Natural killer cell (primary cell): Measurements from ENCODE around the gene PRTG. TPM values are rescaled to one million over a fixed set of nuclear protein-coding genes. Genes with fewer than 3 reads are reported as not detected.

Experiments
- ATAC-seq, 3 donors: fragments of 150-1000 bp in 2 of 3; fragments of 200-7000 bp in 1 of 3; cut with Tn5 transposase; 1 replicate in 1 of 3; 2 replicates in 2 of 3; pipeline ENCODE4 v1.10.0; 2021; ENCODE audit warnings: mild to moderate bottlenecking in 2 of 3, moderate library complexity in 2 of 3
- DNase-seq, 2 donors: peaks; one replicate each; pipeline versions ENCODE4 v3.0.0 to v3.0.0-alpha.2; 2013 to 2021; ENCODE audit warnings: mixed read lengths in 1 of 2
- H3K27ac ChIP-seq: one replicate; pipeline ENCODE4 v1.5.1; 2013; ENCODE audit warnings: mild to moderate bottlenecking, low read length
- H3K27me3 ChIP-seq: one replicate; pipeline ENCODE4 v1.6.1; 2013; ENCODE audit warnings: low read length; ENCODE audit not compliant: control insufficient read depth, insufficient read depth
- H3K36me3 ChIP-seq: one replicate; pipeline ENCODE4 v1.6.1; 2013; ENCODE audit warnings: low read length; ENCODE audit not compliant: control insufficient read depth, insufficient read depth
- H3K4me1 ChIP-seq: one replicate; pipeline ENCODE4 v1.6.1; 2013; ENCODE audit warnings: low read length; ENCODE audit not compliant: control insufficient read depth, insufficient read depth
- H3K4me3 ChIP-seq: one replicate; pipeline ENCODE4 v1.5.1; 2013; ENCODE audit warnings: low read length
- H3K9me3 ChIP-seq: one replicate; pipeline ENCODE4 v1.6.1; 2013; ENCODE audit warnings: low read length; ENCODE audit not compliant: control insufficient read depth, insufficient read depth
- H3K27ac Mint-ChIP-seq, 2 donors: one replicate each; pipeline ENCODE4 v1.8.0; 2022; ENCODE audit warnings: mild to moderate bottlenecking in 2 of 2, mixed read lengths in 2 of 2, moderate library complexity in 1 of 2
- H3K27me3 Mint-ChIP-seq, 2 donors: one replicate each; pipeline ENCODE4 v1.8.0; 2022; ENCODE audit warnings: low read depth in 2 of 2, mixed read lengths in 2 of 2
- H3K36me3 Mint-ChIP-seq: one replicate; pipeline ENCODE4 v1.8.0; 2022; ENCODE audit warnings: mixed read lengths
- H3K4me1 Mint-ChIP-seq, 2 donors: one replicate each; pipeline ENCODE4 v1.8.0; 2022; ENCODE audit warnings: mixed read lengths in 2 of 2
- H3K4me3 Mint-ChIP-seq: one replicate; pipeline ENCODE4 v1.8.0; 2022; ENCODE audit warnings: mild to moderate bottlenecking, moderate library complexity, mixed read lengths
- H3K9me3 Mint-ChIP-seq, 2 donors: one replicate each; pipeline ENCODE4 v1.8.0; 2022; ENCODE audit warnings: mixed read lengths in 2 of 2
- CTCF ChIP-seq: fragments of 200-600 bp; IDR thresholded peaks from one replicate; pipeline ENCODE4 v1.8.0; 2022; ENCODE audit warnings: antibody characterized with exemption
- WGBS: methylation state at CpG from one replicate; pipeline ENCODE4 v1.1.7; 2013; ENCODE audit warnings: missing lambda C conversion rate; ENCODE audit not compliant: insufficient coverage; 5-methylcytosine and 5-hydroxymethylcytosine counted together
- intact Hi-C: fragments of 100-400 bp; cut with micrococcal nuclease; formaldehyde crosslinking; loops from one replicate; pipeline ENCODE4 v1.14.2; 2022
- total RNA-seq, 4 donors: library from RNA; stranded (reverse); fragments of 120-200 nt in 1 of 4; gene quantifications; one replicate each; pipeline versions ENCODE4 v1.2.3 to v1.2.4, GENCODE V29; 2013 to 2022

Gene PRTG
- total RNA-seq, 3 donors from 2014 or later (not counting 1 experiment from before 2014, with no cell fraction given): not detected

- peaks cover 4% of the 10 kb centered on the region for H3K36me3 Mint-ChIP-seq
- no peak overlapping the region for H3K27ac Mint-ChIP-seq
- H3K27me3 Mint-ChIP-seq: peaks cover 29 to 36% of the 10 kb centered on the region in 2 donors
- H3K9me3 Mint-ChIP-seq: no peaks in the 10 kb centered on the region
- ATAC-seq: no peak
- 21% methylated on average over 19 of the region's 19 CpGs for WGBS
- Histone ChIP-seq H3K9me3 (no peaks in the 10 kb centered on the region), H3K36me3 (no peaks in the 10 kb centered on the region), H3K27me3 (peaks cover 33% of the 10 kb centered on the region), H3K27ac (no peak overlapping the region), H3K4me3 (no peak overlapping the region), H3K4me1 (peaks cover 10% of the 10 kb centered on the region)
- peak overlapping the region; percentile 84 for H3K4me3 Mint-ChIP-seq
- TF ChIP-seq CTCF: no peak
- H3K4me1 Mint-ChIP-seq: peaks cover 0 to 5% of the 10 kb centered on the region in 2 donors
- DNase-seq: no peak
- intact Hi-C loops: no loop called here
Observed at GRCh38 chr15:55588815-55589115, 154.2 kb downstream of the PRTG start.

GRCh38 chr15:55588070-55588814 is 154.7 kb downstream of the PRTG start, which contains the start of gene PYGO1:
PYGO1 (minus strand) TSS chr15:55588345; CDS start chr15:55587883, 462 bp downstream.
- Histone ChIP-seq H3K4me3 (peak within 1 kb of the TSS; percentile 29), H3K36me3 (no peaks in the 10 kb centered on the region), H3K27me3 (peaks cover 36% of the 10 kb centered on the region), H3K9me3 (no peaks in the 10 kb centered on the region), H3K27ac (no peak within 1 kb of the TSS), H3K4me1 (peaks cover 10% of the 10 kb centered on the region)
- ATAC-seq (peak; percentile 52 to 72 (median 68)), DNase-seq (peak; percentile 17 to 43)
- H3K36me3 Mint-ChIP-seq: peaks cover 4% of the 10 kb centered on the region
- no peak within 1 kb of the TSS for H3K27ac Mint-ChIP-seq
- intact Hi-C loops: no loop called here
- no peak for TF ChIP-seq CTCF
- WGBS: 1% methylated on average over 107 of the region's 107 CpGs
- H3K9me3 Mint-ChIP-seq: no peaks in the 10 kb centered on the region
- peaks cover 0 to 5% of the 10 kb centered on the region in 2 donors for H3K4me1 Mint-ChIP-seq
- peaks cover 26 to 42% of the 10 kb centered on the region in 2 donors for H3K27me3 Mint-ChIP-seq
- peak within 1 kb of the TSS; percentile 84 for H3K4me3 Mint-ChIP-seq

- 5% methylated on average over 65 of the region's 65 CpGs for WGBS
- no peak overlapping the region for H3K27ac ChIP-seq
- peak overlapping the region; percentile 62 for H3K4me3 Mint-ChIP-seq
- peak in 1 of 2 donors; percentile 23 for DNase-seq
- no peaks in the 10 kb centered on the region for H3K36me3 ChIP-seq
- no peaks in the 10 kb centered on the region for H3K9me3 ChIP-seq
- peaks cover 0 to 5% of the 10 kb centered on the region in 2 donors for H3K4me1 Mint-ChIP-seq
- peaks cover 10% of the 10 kb centered on the region for H3K4me1 ChIP-seq
- peaks cover 36% of the 10 kb centered on the region for H3K27me3 ChIP-seq
- peak overlapping the region; percentile 4 for H3K4me3 ChIP-seq
- no peak overlapping the region for H3K27ac Mint-ChIP-seq
- peaks cover 28 to 49% of the 10 kb centered on the region in 2 donors for H3K27me3 Mint-ChIP-seq
- TF ChIP-seq CTCF: no peak
- no peaks in the 10 kb centered on the region for H3K9me3 Mint-ChIP-seq
- peak in 2 of 3 donors; percentile 12 to 34 for ATAC-seq
- intact Hi-C loops: no loop called here
- peaks cover 4% of the 10 kb centered on the region for H3K36me3 Mint-ChIP-seq
Observed at GRCh38 chr15:55587321-55588069, 155.5 kb downstream of the PRTG start.
